Occipital lobe (tissue), 2 donors: ENCODE results near the gene CROCC2. TPM values are rescaled to one million over a fixed set of nuclear protein-coding genes. Genes with fewer than 3 reads are reported as not detected.

ENCODE experiments used
- DNase-seq: peaks from one replicate; lab custom pipeline; 2025; lab: John Stamatoyannopoulos, UW
- total RNA-seq: library from RNA; depleted of rRNA; stranded (reverse); fragments of >200 nt; gene quantifications from one replicate; pipeline ENCODE4 v1.2.3, GENCODE V29; 2014

Gene CROCC2
- total RNA-seq, 1 donor from 2014 or later, result under 0.01 TPM

GRCh38 chr2:240996834-240997140 is 90.7 kb downstream of the CROCC2 start:
- DNase-seq, result no peak

DNA sequence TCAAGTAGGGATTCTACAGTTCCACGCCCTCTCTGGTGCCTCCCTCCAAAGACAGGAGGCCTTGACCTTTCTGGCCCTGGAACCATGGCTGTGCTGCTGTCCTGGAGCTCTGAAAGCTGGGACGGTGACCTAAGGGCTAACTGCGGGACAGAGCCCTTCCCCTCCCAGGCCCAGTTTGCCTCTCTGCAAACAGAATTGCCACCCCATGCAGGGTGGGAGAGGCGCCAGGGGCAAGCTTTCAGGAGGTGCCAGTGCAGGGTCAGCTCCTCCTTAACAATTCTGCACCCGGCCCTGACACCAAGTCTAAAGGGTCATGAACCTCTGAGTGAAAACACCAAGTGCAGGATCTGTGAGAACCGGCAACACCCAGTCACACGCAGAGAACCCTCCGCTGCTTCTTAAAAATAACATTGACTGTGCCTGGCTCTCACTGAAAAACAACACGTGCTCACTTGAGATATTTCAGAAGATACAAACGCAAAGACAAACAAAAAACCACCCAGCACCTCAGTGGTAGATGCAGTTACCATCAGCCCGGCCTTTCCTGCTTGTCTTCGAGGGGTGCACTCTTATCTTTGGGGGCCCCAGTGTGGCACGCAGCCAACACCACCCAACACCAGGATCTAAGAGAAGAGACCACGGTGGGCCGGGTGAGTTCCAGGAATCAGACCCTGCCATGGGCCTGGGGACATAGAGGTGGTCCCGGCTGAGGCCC is 91.2 kb downstream of the CROCC2 start:
- no peak for DNase-seq

- DNase-seq, result no peak
Observed at GRCh38 chr2:240997856-240998705, 91.9 kb downstream of the CROCC2 start, which contains the start of gene SNED1. TSS of gene SNED1 (plus strand) at chr2:240998618. CDS start at chr2:240998838, 220 bp downstream.

- DNase-seq, result no peak
Observed at GRCh38 chr2:240998706-240998994, 92.5 kb downstream of the CROCC2 start.

DNA sequence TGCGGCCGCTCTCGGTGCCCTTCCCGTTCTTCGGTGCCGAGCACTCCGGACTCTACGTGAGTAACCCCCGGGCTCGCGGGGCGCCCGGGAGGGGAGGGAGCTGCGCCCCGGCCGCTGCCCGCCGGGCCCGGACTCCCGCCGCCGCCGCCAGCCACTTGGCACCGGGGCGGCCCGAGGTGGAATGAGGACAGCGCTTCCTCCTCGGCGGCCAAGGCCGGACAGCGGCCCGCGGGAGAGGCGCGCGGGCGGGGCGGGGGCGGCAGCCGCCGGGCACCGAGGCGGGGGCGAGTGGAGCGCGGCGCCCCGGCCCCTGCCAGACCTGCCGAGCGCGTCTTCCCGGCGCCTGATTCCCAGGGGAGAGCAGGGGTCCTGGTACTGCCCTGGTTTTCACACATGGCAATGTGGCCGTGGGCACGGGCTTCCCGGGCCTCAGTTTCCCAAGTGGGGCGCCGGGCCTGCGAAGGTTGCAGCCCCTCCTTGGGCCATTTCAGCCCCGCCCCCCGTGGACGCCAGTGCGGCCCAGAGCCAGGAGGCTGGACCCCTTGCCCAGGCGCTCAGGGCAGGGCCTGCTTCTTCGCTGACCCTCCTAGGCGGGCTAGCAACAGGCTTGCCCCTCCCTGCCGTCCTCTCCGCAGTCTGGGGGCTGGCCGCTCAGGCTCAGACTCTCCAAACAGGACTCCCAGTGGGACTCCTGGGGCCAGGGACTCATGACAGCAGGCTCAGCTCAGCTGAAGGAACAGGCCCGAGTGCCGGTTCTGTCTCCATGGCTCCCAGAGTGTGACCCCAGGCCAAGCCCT is 93.1 kb downstream of the CROCC2 start:
- no peak for DNase-seq

DNA sequence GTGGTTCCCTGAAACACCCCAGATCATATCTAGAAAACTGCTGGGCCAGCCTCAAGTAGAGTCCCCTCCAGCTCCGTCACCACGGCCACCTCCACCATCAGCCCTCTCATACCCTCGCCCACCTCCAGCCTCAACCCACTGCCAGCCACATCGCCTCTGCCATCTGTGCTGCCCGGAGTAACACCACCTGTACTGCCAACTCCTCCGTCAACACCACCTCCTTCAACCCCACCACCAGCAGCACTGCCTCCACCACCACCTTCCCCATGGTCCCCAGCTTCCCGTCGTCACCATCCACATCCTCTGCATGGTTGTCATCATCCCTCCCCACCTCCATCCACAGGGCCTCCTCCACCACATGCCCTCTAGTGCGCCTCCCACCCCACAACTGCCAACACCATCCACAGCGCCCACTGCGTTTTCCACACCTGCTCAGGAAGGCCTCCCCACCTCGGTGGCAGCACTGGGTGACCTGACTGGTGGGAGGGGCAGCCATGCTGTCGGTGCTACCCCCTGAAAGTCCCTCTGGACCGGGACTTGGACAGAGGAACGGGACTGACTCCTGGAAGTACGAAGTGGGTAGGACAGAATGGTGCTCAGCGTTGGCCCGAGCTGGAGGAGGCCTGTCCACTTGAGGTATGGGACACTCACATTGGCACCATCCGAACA is 93.9 kb downstream of the CROCC2 start:
- no peak for DNase-seq

DNA sequence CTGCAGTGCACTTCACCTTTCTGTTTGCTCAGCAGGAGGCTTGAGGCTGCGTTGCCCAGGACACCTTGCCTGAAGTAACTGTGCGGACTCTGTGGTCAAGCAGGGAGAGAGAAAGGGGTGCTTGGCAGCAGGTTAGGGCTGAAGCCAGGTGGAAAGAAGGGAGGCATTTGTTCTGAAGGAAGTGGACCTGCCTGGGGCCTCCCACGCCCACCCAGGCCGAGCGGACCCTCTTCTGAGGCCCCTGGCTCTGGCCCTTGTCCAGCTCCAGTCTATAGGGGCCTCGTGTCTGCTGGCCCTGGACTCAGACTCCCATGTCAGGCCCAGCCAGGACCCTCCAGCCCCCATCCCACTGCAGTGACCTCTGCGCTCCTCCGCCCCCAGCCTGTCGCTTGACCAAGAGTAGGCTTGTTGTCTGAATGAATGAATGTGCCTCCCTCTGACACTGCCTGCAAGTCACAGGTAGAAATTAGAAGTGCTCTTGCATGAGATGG is 94.7 kb downstream of the CROCC2 start:
- no peak for DNase-seq

DNA sequence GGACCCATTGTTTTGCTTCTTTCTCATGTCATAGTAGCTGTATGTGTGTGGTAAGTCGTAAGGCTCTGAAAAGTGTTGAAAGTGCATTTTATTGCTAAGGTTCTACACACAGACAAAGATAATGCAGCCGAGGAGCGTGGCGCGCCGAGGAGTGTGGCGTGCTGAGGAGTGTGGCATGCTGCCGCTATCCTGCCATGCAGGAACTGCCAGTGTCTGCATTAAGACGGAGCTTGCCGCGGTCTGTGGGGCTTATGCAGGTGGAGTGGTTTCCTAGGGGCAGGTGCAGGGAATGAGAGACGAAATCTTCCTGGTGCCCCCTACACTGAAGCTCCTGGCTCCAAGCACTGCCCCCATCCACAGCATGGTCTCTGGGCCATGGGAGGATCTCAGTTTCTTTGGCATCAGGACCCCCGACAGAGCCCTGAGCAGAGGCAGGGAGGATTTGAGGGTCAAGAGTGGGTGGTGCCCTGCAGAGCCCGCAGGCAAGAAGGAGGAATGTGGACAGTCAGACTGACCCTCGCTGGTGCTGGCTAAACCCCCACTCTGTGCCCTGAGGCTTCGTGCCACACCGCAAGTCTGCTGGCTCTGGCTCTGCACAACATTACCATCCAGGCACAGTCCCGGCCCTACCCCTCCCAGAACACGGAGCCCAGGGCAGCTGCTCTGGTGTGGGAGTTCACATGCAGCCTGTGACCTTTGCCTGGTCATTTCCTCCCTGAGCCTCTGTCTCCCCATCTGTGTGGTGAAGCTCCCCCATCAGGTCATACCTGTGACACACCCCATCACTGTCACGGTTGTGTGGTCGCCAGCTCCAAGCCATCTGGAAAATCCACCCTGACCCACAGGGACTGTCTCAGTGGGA is 95.5 kb downstream of the CROCC2 start:
- no peak for DNase-seq

- no peak for DNase-seq
Observed at GRCh38 chr2:241002275-241003046, 96.3 kb downstream of the CROCC2 start.

- DNase-seq, result no peak
Observed at GRCh38 chr2:241003047-241003360, 96.9 kb downstream of the CROCC2 start.

- DNase-seq, result no peak
Observed at GRCh38 chr2:241003369-241003768, 97.2 kb downstream of the CROCC2 start.

DNA sequence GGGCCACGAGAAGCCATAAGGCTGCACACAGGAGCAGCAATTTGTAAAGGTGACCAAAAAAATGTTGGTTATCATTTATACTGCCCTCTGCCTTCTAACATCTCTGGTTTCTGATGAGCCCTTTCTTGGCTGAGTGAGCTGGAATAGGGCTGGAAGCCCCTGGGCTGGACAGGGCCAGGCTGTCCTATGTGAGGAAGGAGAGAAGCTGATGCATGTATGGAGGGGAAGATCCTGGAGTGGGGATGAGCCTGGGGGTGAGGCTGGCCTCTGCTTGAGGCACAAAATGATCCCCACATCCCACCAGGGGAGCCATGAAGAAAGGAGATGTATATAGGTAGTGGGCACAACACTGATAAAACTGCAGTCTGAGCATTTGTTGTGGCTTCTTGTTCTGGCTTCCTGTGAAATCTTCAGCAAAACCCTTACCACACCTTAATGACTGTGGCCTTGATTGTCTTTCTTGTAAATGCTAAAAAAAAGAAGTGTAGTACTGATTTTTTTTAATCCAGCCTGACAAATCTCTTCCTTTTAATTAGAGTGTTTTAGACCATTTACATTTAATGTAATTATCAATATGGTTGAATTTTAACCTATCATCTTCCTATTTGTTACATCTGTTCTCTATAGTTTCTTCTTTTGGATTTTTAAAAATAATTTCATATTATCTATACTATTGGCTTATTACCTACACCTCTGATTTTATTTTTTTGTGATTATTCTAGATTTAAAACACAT is 97.9 kb downstream of the CROCC2 start:
- DNase-seq, result no peak

DNA sequence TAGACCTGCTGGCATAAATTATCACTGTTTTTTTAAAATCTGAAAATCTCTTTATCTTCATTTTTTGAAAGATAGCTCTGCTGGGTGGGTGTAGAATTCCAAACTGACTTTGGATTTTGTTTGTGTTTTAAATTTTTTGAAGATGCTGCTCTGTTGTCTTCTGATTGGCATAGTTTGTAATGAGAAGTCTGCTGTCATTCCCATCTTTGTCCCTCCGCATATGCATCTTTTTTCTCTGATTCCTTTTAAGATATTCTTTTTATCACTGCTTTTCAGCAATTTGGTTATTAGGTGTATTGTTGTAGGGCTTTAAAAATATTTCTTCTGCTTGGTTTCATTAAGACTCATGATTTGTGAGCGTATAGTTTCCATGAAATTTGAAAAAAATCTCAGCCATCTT is 99.4 kb downstream of the CROCC2 start:
- no peak for DNase-seq

GRCh38 chr2:241006412-241006811 is 100.3 kb downstream of the CROCC2 start:
- no peak for DNase-seq

GRCh38 chr2:241007111-241007510 is 101.0 kb downstream of the CROCC2 start:
- no peak for DNase-seq

DNA sequence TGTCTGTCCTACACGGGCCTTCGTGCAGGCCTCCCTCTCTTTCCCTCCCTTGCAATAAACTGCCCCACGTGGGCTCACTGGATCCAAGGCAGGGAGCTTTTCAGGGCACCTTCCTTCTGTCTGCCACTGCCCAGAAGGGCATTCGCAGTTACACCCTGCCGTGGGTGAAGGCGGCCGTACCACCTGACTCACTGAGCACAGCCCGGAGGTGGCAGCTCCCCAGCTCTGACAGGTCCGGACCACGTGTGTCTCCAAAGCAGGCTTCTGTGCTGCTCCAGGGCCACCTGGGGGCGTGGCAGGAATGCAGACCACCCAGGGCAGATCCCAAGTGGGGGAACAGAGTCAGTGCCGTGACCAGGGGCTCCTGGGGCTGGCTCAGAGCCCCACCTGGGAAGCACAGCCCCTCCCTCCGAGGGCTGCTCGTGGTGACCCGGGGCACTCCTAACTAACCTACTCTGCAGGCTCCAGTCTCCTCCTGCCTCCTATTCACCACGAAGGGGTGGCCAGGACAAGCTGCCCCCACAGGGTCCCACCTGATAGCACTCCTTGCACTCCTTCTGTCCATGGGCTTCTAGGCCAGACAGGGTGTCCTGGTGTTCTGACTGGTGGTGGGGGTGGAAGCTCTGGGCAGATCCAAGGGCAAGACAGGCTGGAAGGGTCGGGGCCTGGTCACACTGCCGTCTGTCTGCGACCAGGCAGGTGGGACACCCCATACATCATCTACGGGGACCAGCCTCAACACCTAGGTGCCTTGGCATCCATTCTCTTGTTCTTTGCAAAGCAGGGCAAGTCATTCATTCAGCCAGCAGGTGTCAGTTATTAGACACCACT is 102.0 kb downstream of the CROCC2 start:
- no peak for DNase-seq

DNA sequence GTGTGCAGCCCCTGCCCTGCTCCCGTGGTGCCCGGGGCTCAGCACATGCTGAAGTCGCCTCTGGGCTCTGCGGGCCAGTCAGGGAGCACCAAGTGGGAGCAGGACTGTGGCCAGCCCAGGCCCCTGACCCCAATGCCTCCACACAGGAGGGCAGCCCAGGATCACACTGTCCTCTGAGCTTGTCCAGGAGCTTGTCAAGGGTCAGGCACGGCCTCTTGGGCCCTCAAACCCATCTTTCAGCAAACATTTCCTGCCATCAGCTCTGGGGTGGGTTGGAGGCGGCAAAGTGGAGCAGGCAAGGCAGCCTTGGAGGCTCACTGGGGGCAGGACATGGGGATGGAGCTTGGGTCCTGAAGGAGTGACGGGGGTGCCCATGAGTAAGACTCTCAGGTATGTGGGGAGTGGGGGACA is 102.6 kb downstream of the CROCC2 start:
- no peak for DNase-seq

GRCh38 chr2:241009191-241009590 is 103.1 kb downstream of the CROCC2 start:
- no peak for DNase-seq
